ENCODE data around the gene GNE. TPM values are rescaled to one million over a fixed set of nuclear protein-coding genes. Genes with fewer than 3 reads are reported as not detected.
"Not testable (repeated sequence)": the region's sequence is repeated elsewhere in the genome, so short reads cannot be mapped to it uniquely, and the experiment has no call there.

GNE gene
- total RNA-seq, result 13.7 TPM
- long read RNA-seq, partial matches to known transcripts, result 0 of 2 reads
- long read RNA-seq, other reads (novel, unspliced or antisense), result 2 of 2 reads

- no peak for TF ChIP-seq CTCF (IDR thresholded peaks at IDR 0.05)
- intact Hi-C loops (cut with DNase I), result no loop called here
- DNase-seq (peak; percentile 100), ATAC-seq (peak; percentile 99)
- no peaks in the 10 kb centered on the region for H3K36me3 ChIP-seq
- peak within 1 kb of the TSS; percentile 96 for H3K27ac ChIP-seq
- H3K9me3 ChIP-seq, result no peaks in the 10 kb centered on the region
- H3K4me3 ChIP-seq, result peak within 1 kb of the TSS; percentile 90
- H3K27me3 ChIP-seq, result no peaks in the 10 kb centered on the region
- peaks cover 14% of the 10 kb centered on the region for H3K4me1 ChIP-seq
Observed at GRCh38 chr9:36258208-36258995, at the start of gene GNE. GNE (minus strand) TSS chr9:36258448; CDS start chr9:36249355, 9,093 bp downstream.

DNA sequence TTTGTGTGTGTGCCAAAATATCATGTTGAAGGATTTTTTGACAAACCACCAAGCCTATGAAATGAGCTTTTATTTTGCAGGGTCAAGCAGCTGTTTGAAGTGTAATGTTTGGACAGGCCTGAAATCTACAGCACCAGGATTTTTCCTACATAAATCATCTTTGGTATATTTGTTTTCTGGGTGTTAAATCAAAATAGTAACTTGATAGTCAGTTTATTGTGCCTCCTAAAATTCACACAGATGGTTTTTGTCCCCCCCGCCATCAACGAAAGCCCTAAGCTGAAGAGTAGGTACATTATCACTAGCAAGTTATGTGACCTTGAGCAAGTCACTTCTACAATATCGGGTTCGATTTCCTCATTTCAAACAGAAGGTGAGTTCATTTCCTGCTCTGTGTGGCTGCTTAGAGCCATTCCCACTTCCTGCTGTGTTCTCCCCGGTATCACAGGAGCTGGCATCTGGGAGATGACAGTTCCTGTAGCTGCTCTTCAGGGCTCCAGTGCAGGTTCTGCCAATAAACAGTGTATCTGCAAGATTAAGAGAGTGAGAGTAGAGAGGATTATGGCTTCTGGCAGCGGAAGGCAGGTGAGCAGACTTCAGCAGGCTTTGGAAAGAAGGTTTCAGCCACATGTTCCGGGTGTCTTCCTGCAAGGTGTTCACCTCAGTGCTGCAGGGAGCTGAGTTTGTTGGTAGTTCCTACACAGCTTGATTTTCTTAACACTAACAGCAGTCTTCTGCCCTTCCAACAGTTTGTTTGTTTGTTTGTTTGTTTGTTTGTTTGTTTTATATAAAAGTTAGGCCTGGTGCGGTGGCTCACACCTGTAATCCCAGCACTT, 48.4 kb upstream of the GNE start:
- no peaks in the 10 kb centered on the region for H3K36me3 ChIP-seq
- H3K4me1 ChIP-seq, result no peaks in the 10 kb centered on the region
- no peak for DNase-seq
- intact Hi-C loops (cut with DNase I), result no loop called here
- no peaks in the 10 kb centered on the region for H3K9me3 ChIP-seq
- no peak overlapping the region for H3K4me3 ChIP-seq
- H3K27ac ChIP-seq, result no peak overlapping the region
- TF ChIP-seq CTCF (IDR thresholded peaks at IDR 0.05), result no peak
- ATAC-seq, result no peak
- H3K27me3 ChIP-seq, result no peaks in the 10 kb centered on the region

- H3K9me3 ChIP-seq; intact Hi-C loops (cut with DNase I); H3K27ac ChIP-seq; H3K4me1 ChIP-seq; H3K36me3 ChIP-seq; DNase-seq; ATAC-seq; H3K27me3 ChIP-seq; H3K4me3 ChIP-seq: not testable (repeated sequence)
Observed at GRCh38 chr9:36304366-36304765, 46.1 kb upstream of the GNE start.

- intact Hi-C loops (cut with DNase I), result no loop called here
- no peaks in the 10 kb centered on the region for H3K36me3 ChIP-seq
- H3K9me3 ChIP-seq, result no peaks in the 10 kb centered on the region
- no peak for DNase-seq
- no peak overlapping the region for H3K27ac ChIP-seq
- no peak for ATAC-seq
- no peak for TF ChIP-seq CTCF (IDR thresholded peaks at IDR 0.05)
- H3K27me3 ChIP-seq, result no peaks in the 10 kb centered on the region
- H3K4me1 ChIP-seq, result no peaks in the 10 kb centered on the region
- no peak overlapping the region for H3K4me3 ChIP-seq
Observed at GRCh38 chr9:36301227-36301626, 43.0 kb upstream of the GNE start.

DNA sequence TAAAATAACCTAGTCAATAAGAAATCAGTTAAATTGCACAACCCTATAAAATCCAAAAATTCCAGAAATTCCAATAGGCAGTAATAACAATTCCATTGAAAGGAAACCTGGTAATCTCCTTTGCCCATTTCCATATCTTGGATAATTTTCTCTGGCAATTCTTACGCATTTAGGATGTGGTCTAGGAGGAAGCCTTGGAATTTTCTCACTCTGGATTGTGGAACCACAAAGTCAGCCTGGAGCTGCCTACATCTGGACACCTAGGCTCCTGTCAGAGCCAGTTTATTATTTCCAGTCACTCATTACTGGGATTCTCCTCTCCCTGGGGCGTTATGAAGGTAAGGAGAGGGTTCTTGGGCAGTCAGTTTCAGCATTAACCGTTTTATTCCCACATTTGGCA, 40.3 kb upstream of the GNE start:
- no peak for TF ChIP-seq CTCF (IDR thresholded peaks at IDR 0.05)
- ATAC-seq, result no peak
- H3K9me3 ChIP-seq, result no peaks in the 10 kb centered on the region
- H3K27me3 ChIP-seq, result no peaks in the 10 kb centered on the region
- no peaks in the 10 kb centered on the region for H3K36me3 ChIP-seq
- no peak for DNase-seq
- H3K27ac ChIP-seq, result no peak overlapping the region
- no peaks in the 10 kb centered on the region for H3K4me1 ChIP-seq
- no peak overlapping the region for H3K4me3 ChIP-seq
- intact Hi-C loops (cut with DNase I), result no loop called here

DNA sequence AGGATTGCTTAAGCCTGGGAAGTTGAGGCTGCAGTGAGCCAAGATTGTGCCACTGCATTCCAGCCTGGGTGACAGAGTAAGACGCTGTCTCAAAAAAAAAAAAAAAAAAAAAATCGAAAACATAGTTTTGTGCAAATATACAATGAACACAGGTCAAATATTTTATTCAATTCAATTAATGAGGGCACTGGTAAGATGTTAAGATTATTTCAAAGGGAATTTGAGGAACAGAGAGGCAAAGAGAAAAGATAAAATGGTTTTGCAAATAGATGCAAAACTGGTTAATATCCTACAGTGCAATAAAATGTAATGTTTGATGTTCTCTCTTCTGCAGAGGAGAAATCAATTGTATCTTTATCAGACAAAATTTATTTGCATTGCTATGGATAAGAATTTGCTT, 39.5 kb upstream of the GNE start:
- DNase-seq (no peak), ATAC-seq (no peak)
- no peak overlapping the region for H3K4me3 ChIP-seq
- no peaks in the 10 kb centered on the region for H3K27me3 ChIP-seq
- intact Hi-C loops (cut with DNase I), result no loop called here
- H3K36me3 ChIP-seq, result no peaks in the 10 kb centered on the region
- H3K27ac ChIP-seq, result no peak overlapping the region
- TF ChIP-seq CTCF (IDR thresholded peaks at IDR 0.05), result no peak
- no peaks in the 10 kb centered on the region for H3K9me3 ChIP-seq
- H3K4me1 ChIP-seq, result no peaks in the 10 kb centered on the region

- H3K4me3 ChIP-seq; H3K27me3 ChIP-seq; ATAC-seq; H3K4me1 ChIP-seq; intact Hi-C loops (cut with DNase I); H3K27ac ChIP-seq; DNase-seq; H3K9me3 ChIP-seq; H3K36me3 ChIP-seq: not testable (repeated sequence)
Observed at GRCh38 chr9:36294996-36295395, 36.7 kb upstream of the GNE start.
